T-helper 1 cell treated with Interleukin-12 subunit alpha and Interleukin-12 subunit beta and Interleukin-4 antibody, amounts not matched to agents 30 μg/mL and 1 μg/mL, for 36 hours (primary cell): ENCODE measurements around the gene DZIP1L.
A peak's percentile ranks its signal among the peaks of the same experiment; 100 is the strongest.
"Not testable (repeated sequence)": the region's sequence is repeated elsewhere in the genome, so short reads cannot be mapped to it uniquely, and the experiment has no call there.

Source experiments
- H3K27ac Mint-ChIP-seq: one replicate; pipeline ENCODE4 v1.8.0; 2021; ENCODE audit warnings: mild to moderate bottlenecking, mixed read lengths
- H3K27me3 Mint-ChIP-seq: one replicate; pipeline ENCODE4 v1.8.0; 2021; ENCODE audit warnings: low read depth, mixed read lengths
- H3K36me3 Mint-ChIP-seq: one replicate; pipeline ENCODE4 v1.8.0; 2021; ENCODE audit warnings: low read depth, mixed read lengths
- H3K4me1 Mint-ChIP-seq: one replicate; pipeline ENCODE4 v1.8.0; 2021; ENCODE audit warnings: low read depth, mixed read lengths
- H3K4me3 Mint-ChIP-seq: one replicate; pipeline ENCODE4 v1.8.0; 2021; ENCODE audit warnings: mild to moderate bottlenecking, moderate library complexity, mixed read lengths
- H3K9me3 Mint-ChIP-seq: one replicate; pipeline ENCODE4 v1.8.0; 2021; ENCODE audit warnings: mixed read lengths

Gene DZIP1L, protein sequence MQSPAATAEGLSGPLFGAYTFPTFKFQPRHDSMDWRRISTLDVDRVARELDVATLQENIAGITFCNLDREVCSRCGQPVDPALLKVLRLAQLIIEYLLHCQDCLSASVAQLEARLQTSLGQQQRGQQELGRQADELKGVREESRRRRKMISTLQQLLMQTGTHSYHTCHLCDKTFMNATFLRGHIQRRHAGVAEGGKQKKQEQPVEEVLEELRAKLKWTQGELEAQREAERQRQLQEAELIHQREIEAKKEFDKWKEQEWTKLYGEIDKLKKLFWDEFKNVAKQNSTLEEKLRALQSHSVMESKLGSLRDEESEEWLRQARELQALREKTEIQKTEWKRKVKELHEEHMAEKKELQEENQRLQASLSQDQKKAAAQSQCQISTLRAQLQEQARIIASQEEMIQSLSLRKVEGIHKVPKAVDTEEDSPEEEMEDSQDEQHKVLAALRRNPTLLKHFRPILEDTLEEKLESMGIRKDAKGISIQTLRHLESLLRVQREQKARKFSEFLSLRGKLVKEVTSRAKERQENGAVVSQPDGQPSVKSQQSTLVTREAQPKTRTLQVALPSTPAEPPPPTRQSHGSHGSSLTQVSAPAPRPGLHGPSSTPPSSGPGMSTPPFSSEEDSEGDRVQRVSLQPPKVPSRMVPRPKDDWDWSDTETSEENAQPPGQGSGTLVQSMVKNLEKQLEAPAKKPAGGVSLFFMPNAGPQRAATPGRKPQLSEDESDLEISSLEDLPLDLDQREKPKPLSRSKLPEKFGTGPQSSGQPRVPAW

DNA sequence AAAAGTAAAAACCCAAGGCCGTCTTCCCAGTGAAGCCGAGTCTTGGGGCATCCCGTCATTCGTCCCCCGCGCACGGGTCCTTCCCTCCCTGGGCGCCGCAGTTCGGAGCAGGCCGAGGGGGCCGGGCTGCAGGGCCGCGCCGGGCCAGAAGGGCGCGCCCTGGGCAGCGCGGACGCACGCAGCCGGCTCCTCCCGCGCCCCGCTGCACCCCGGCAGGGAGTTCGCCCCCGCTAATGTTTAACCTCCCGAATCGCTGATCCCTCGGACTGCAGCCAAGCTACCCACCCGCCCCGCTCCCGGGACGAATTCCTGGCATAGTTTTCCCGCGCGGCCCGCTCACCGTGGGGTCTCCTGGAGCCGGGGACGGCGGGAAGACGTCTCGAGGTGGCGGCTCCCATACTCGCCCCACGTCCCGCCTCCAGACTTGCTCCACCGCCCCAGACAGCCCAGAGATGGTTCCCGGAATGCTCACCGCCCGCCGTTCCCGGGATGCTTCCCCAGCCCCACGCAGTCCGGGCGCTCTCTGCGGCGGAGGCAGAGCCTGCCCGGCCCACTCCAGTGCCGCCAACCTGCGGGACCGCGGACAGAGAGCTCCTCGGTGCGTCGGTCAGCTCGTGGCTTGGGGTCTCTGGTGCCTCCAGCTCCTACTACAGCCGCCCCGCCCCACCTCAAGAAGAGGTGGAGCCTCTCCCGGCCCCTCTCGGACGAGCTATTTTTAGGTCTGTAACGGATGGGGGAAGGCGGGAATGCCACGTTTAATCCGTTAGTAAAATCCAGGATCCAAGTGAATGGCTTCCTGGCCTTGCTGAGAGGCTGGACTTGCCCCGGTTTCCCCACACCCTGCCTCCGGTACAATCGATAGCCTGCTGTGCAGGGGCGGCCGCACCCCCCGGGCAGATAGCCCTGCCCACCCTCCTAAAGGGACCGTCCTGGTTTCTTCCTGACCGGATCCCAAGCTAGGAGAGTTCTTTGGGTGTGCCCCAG is at the start of gene DZIP1L:
Gene DZIP1L, minus strand, starts transcription at position 621 of the 984 bp plus-strand sequence. CDS start 11,637 bp downstream, outside the sequence.
- H3K36me3 Mint-ChIP-seq, result no peaks in the 10 kb centered on the region
- peaks cover 3% of the 10 kb centered on the region for H3K4me1 Mint-ChIP-seq
- no peaks in the 10 kb centered on the region for H3K9me3 Mint-ChIP-seq
- H3K4me3 Mint-ChIP-seq, result peak within 1 kb of the TSS; percentile 65
- H3K27me3 Mint-ChIP-seq, result peaks cover 51% of the 10 kb centered on the region
- H3K27ac Mint-ChIP-seq, result no peak within 1 kb of the TSS

DNA sequence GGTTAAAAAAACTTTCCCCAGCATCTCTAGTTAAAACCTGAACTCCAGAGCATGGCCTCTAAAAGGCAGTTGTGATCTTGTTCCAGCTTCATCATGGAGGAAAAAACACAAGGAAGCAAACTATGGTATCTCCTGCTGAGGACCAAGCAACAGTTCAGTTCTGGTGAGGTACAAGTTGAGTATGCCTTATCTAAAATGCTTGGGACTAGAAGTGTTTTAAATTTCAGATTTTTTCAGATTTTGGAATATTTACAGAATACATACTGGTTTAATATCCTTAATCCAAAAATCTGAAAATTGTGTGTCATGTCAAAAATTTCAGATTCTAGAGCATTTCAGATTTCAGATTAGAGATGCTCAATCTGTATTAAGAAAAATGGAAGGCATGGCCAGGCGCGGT is 49.7 kb upstream of the DZIP1L start:
- Mint-ChIP-seq H3K4me3 (no peak overlapping the region), H3K27me3 (no peaks in the 10 kb centered on the region), H3K4me1 (peaks cover 4% of the 10 kb centered on the region), H3K27ac (no peak overlapping the region), H3K9me3 (no peaks in the 10 kb centered on the region), H3K36me3 (peaks cover 40% of the 10 kb centered on the region)

DNA sequence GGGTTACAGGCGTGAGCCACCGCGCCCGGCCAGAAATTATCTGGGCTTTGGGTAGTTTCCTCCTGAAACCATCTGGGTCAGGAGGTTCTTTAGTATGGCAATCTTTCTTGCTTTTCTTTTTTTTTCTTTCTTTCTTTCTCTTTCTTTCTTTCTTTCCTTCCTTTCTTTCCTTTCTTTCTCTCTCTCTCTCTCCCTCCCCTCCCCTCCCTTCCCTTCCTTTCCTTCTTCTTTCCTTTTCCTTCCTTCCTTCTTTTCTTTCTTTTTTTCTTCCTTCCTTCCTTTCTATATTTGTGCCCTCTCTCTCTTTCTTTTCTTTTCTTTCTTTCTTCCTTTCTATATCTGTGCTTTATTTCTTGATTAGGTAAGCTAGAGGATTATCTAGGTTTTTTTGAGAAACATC is 42.3 kb upstream of the DZIP1L start:
- Mint-ChIP-seq H3K27me3 (peaks cover 4% of the 10 kb centered on the region), H3K36me3 (peaks cover 10% of the 10 kb centered on the region), H3K27ac (no peak overlapping the region), H3K4me3 (no peak overlapping the region), H3K4me1 (no peaks in the 10 kb centered on the region), H3K9me3 (peaks cover 14% of the 10 kb centered on the region)

DNA sequence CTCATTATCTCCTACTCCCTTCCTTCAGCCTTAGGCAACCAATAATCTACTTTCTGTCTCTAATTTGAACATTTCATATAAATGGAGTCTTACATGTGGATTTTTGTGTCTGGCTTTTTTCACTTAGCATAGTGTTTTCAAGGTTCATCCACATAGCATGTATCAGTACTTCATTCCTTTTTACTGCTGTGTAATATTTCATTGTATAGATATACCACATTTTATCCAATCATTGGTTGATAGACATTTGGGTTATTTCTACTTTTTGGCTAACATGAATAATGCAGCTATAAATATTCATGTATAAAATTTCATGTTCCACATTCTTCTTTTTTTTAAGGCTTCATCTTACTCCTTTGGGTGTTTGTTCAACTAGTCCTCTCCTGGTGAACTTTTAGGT is 39.1 kb upstream of the DZIP1L start:
- Mint-ChIP-seq H3K4me1 (no peaks in the 10 kb centered on the region), H3K4me3 (no peak overlapping the region), H3K27me3 (peaks cover 4% of the 10 kb centered on the region), H3K36me3 (no peaks in the 10 kb centered on the region), H3K9me3 (peaks cover 16% of the 10 kb centered on the region), H3K27ac (no peak overlapping the region)

DNA sequence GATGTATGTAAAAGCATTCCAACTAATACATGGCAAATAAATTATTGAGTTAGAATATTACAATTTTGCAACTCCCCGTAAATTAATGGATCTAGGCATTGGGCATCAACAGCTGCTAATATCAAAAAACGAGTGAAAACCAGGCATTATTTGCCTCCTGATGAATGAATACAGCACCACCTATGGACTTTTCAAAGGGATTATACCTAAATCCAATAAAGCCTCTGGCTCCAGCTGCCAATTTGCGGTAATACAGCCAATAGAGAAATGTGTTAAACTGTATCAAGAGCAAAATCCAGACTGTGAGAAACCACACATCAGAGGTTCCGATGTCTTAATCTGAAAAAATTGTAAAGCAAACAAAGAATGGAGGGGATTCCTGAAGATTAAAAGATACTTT is 33.1 kb upstream of the DZIP1L start:
- H3K27me3 Mint-ChIP-seq, result peaks cover 16% of the 10 kb centered on the region
- no peaks in the 10 kb centered on the region for H3K36me3 Mint-ChIP-seq
- H3K27ac Mint-ChIP-seq, result no peak overlapping the region
- peaks cover 7% of the 10 kb centered on the region for H3K9me3 Mint-ChIP-seq
- H3K4me3 Mint-ChIP-seq, result no peak overlapping the region
- H3K4me1 Mint-ChIP-seq, result no peaks in the 10 kb centered on the region

DNA sequence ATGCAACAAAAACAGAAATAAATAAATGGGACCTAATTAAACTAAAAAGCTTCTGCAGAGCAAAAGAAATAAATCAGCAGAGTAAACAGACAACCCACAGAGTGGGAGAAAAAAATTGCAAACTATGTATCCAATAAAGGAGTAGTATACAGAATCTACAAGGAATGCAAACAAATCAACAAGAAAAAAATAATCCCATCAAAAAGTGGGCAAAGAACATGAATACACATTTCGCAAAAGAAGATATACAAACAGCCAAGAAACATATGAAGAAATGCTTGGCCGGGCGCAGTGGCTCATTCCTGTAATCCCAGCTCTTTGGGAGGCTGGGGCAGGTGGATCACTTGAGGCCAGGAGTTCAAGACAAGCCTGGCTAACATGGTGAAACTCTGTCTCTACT is 26.8 kb upstream of the DZIP1L start:
- H3K4me1 Mint-ChIP-seq, H3K9me3 Mint-ChIP-seq, H3K4me3 Mint-ChIP-seq, H3K27ac Mint-ChIP-seq, H3K36me3 Mint-ChIP-seq: not testable (repeated sequence)
- peaks cover 27% of the 10 kb centered on the region for H3K27me3 Mint-ChIP-seq

DNA sequence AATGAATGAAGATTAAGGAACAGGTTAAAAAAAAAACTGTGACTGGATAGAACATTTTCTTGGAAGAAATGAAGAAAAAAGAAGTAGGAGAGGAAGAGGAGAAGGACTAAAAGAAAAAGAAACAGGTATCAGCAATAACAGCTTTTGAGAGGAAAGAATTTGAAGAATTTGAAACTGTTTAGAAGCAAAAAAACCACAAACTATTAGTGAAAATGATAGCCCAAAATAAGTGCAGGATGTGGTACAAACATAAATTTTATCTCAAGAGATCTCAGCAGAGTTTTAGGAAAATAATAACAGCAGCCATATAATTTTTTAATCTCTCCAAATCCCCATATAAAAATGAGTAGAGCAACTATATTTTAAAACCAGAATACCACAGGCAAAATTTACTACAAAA is 25.5 kb upstream of the DZIP1L start:
- peaks cover 2% of the 10 kb centered on the region for H3K4me1 Mint-ChIP-seq
- H3K27me3 Mint-ChIP-seq, result peaks cover 24% of the 10 kb centered on the region
- H3K9me3 Mint-ChIP-seq, result no peaks in the 10 kb centered on the region
- no peak overlapping the region for H3K4me3 Mint-ChIP-seq
- H3K27ac Mint-ChIP-seq, result no peak overlapping the region
- no peaks in the 10 kb centered on the region for H3K36me3 Mint-ChIP-seq

DNA sequence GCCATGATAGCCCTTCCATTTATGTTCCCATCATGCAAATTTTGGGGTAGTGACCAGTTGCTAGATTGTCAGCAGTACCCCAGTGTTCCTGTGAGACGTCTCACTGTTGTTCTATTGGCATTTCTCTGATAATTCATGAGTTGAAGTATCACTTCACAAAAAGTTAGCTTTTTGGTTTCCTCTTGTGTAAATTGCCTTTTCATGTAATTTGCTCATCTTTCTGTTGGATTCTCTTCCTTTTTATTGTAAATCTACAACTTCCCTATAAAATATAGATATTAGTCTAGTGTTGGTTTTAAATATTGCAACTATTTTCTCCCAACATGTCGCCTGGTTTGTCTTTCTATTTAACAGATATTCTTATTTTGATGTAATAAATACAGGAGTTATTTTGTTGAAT is 24.3 kb upstream of the DZIP1L start:
- H3K27ac Mint-ChIP-seq, result no peak overlapping the region
- peaks cover 21% of the 10 kb centered on the region for H3K27me3 Mint-ChIP-seq
- H3K36me3 Mint-ChIP-seq, result no peaks in the 10 kb centered on the region
- H3K4me1 Mint-ChIP-seq, result peaks cover 2% of the 10 kb centered on the region
- no peaks in the 10 kb centered on the region for H3K9me3 Mint-ChIP-seq
- no peak overlapping the region for H3K4me3 Mint-ChIP-seq

DNA sequence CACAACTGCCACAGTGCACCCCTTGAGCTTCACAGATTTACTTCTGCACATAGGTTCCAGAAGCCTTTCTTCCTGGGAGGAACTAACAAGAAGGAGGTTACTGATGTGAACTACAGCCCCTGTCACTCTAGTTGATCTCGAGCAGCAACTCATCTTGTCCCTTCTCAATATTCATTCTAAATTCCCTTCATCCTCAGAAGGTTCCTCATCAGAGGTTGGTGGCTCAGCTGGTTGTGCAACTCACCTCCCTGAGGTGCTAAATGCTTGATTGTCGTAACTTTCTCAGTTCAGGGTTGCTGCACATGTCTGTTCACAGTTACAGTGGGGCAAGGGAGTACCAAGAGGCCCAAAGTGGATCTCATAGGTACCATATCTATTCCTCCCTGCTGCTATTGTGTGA is 22.5 kb upstream of the DZIP1L start:
- Mint-ChIP-seq H3K27me3 (peaks cover 29% of the 10 kb centered on the region), H3K27ac (no peak overlapping the region), H3K4me1 (peaks cover 2% of the 10 kb centered on the region), H3K9me3 (no peaks in the 10 kb centered on the region), H3K36me3 (no peaks in the 10 kb centered on the region), H3K4me3 (no peak overlapping the region)

DNA sequence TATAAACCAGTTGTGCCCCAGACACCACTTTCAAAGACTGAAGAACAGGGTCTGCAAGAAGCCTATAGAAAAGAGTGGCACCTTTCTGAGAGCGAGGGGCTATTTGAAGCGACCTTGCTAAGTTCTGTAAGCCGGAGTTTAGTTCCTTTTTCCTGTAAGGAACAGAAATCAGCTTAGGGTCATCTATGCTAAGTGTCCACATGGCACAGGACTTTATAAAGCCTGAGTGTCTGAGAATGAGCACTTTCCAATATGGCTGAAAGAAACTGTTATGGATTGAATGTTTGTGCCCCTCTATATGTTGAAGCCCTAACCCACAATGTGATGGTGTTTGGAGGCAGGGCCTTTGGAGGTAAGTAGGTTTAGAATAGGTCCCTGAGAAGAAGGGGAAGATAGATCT is 20.8 kb upstream of the DZIP1L start:
- Mint-ChIP-seq H3K36me3 (no peaks in the 10 kb centered on the region), H3K9me3 (no peaks in the 10 kb centered on the region), H3K4me3 (no peak overlapping the region), H3K27ac (no peak overlapping the region), H3K27me3 (peaks cover 35% of the 10 kb centered on the region), H3K4me1 (peaks cover 2% of the 10 kb centered on the region)

DNA sequence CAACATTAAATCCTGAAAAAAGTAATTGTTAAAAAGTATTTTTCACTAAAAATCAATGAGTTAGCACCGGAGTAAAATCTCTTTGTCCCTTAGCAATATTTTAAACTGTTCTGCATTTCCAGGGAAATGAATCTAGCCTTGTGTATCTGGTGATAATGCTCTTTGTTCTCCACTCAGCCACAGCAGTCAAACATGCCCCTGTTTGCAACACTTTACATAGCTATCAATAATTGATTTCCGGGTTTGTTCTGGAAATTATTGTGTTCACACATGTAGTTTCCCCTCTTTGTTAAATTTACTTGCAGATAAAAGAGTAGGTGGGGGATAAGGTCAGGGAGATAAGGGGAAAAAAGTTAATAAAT is 20.4 kb upstream of the DZIP1L start:
- H3K4me1 Mint-ChIP-seq, result peaks cover 2% of the 10 kb centered on the region
- peaks cover 33% of the 10 kb centered on the region for H3K27me3 Mint-ChIP-seq
- H3K4me3 Mint-ChIP-seq, result no peak overlapping the region
- H3K9me3 Mint-ChIP-seq, result no peaks in the 10 kb centered on the region
- no peaks in the 10 kb centered on the region for H3K36me3 Mint-ChIP-seq
- H3K27ac Mint-ChIP-seq, result no peak overlapping the region

DNA sequence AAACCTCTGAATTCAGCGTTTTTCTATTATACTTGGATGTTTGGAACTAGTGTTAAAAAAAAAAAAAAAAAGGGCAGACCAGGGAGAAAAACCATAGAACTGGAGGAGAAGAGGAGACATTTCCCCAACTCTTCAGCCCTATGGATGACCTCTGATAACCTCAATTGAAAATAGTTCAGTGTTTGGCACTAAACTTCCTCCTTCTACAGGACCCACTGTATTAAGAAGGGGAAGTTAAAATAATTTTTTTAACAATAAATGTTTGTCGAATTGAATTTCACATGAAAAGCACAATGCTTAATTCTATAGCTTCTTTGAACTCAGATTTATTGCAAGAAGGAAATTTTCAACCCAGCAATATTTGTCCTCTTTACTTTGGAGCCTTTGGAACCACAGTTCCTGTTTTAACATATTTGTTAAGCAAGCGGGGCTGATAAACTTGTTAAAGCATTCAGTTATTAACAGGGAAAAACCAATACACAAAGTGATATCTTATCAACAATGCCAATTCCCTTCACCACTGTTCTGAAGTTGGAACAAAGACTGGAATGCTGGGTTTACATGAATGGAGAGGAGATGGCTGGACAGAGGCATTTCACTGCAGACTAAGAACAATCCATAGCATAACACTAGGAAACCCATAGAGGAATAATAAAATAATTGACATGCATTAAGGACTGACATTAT is 19.9 kb upstream of the DZIP1L start:
- Mint-ChIP-seq H3K4me3 (no peak overlapping the region), H3K36me3 (no peaks in the 10 kb centered on the region), H3K27ac (no peak overlapping the region), H3K9me3 (no peaks in the 10 kb centered on the region), H3K4me1 (no peaks in the 10 kb centered on the region), H3K27me3 (peaks cover 35% of the 10 kb centered on the region)

DNA sequence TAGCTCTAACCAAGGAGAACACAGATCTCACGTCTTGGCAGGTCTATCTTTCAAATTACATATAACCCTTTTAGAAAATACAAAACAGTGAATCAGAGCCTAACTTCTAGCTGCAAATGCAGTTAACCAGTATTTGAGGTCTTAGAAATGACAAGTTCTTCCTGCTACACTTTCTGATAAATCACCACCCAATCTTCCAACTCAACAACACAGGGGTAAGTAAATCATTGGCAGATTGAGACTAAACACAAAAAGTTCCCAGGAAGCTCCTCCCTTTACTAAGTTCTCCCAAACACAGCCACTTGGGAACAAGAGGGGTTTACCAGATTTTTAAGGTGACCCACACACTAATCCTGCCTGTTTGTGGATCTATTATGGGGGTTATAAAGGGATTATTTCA is 16.8 kb upstream of the DZIP1L start, which contains the start of gene A4GNT:
Gene A4GNT, minus strand, starts transcription at position 152 of the 400 bp plus-strand sequence. CDS start 1,134 bp downstream, outside the sequence.
- Mint-ChIP-seq H3K36me3 (no peaks in the 10 kb centered on the region), H3K27ac (no peak within 1 kb of the TSS), H3K4me1 (no peaks in the 10 kb centered on the region), H3K4me3 (no peak within 1 kb of the TSS), H3K9me3 (no peaks in the 10 kb centered on the region), H3K27me3 (peaks cover 36% of the 10 kb centered on the region)
